Non-pigmented ciliary epithelial cell (primary cell): ENCODE results near the gene NCKAP5.

ENCODE experiments used
- DNase-seq: peaks from one replicate; pipeline ENCODE4 v3.0.0-alpha.2; 2010; ENCODE audit warnings: low read depth

Gene NCKAP5

GRCh38 chr2:133086176-133086575, 482.1 kb downstream of the NCKAP5 start:
- DNase-seq, result no peak

- DNase-seq, result no peak
Measured at GRCh38 chr2:133085646-133086045, 482.6 kb downstream of the NCKAP5 start.

- DNase-seq, result no peak
Measured at GRCh38 chr2:133082034-133082433, 486.2 kb downstream of the NCKAP5 start.

GRCh38 chr2:133080822-133081221, 487.4 kb downstream of the NCKAP5 start:
- no peak for DNase-seq

- no peak for DNase-seq
Measured at GRCh38 chr2:133078667-133079411, 489.4 kb downstream of the NCKAP5 start.

GRCh38 chr2:133077269-133077822, 490.9 kb downstream of the NCKAP5 start:
- DNase-seq, result no peak

- DNase-seq, result no peak
Measured at GRCh38 chr2:133072837-133073694, 495.2 kb downstream of the NCKAP5 start.

GRCh38 chr2:133063775-133064174, 504.5 kb downstream of the NCKAP5 start:
- no peak for DNase-seq

- no peak for DNase-seq
Measured at GRCh38 chr2:133062931-133063665, 505.2 kb downstream of the NCKAP5 start.

GRCh38 chr2:133061874-133062593, 506.2 kb downstream of the NCKAP5 start:
- DNase-seq, result no peak

GRCh38 chr2:133054297-133054696, 514.0 kb downstream of the NCKAP5 start:
- no peak for DNase-seq

- DNase-seq, result no peak
Measured at GRCh38 chr2:133053541-133053940, 514.7 kb downstream of the NCKAP5 start.

- no peak for DNase-seq
Measured at GRCh38 chr2:133045787-133046186, 522.5 kb downstream of the NCKAP5 start.

GRCh38 chr2:133044556-133044955, 523.7 kb downstream of the NCKAP5 start:
- DNase-seq, result no peak

- peak; percentile 14 for DNase-seq
Measured at GRCh38 chr2:133040170-133040569, 528.1 kb downstream of the NCKAP5 start.

GRCh38 chr2:133039531-133039930, 528.7 kb downstream of the NCKAP5 start:
- DNase-seq, result no peak

GRCh38 chr2:133026536-133027177, 541.6 kb downstream of the NCKAP5 start:
- DNase-seq, result no peak

GRCh38 chr2:133025004-133025403, 543.3 kb downstream of the NCKAP5 start:
- no peak for DNase-seq

GRCh38 chr2:133012847-133013734, 555.2 kb downstream of the NCKAP5 start:
- DNase-seq, result no peak

GRCh38 chr2:133004623-133005022, 563.6 kb downstream of the NCKAP5 start:
- DNase-seq, result no peak
